BJ (cell line): ENCODE measurements around the gene PLXNA2. TPM values are rescaled to one million over a fixed set of nuclear protein-coding genes. Genes with fewer than 3 reads are reported as not detected.

Experiments used
- CTCF ChIA-PET: fragments of 350-600 bp; formaldehyde crosslinking; extraction: SDS; loops from one replicate; lab custom pipeline; 2021; ENCODE audit warnings: antibody characterized with exemption, inconsistent platforms; lab: Yijun Ruan, JAX
- POLR2A ChIA-PET: fragments of 300-600 bp; sonication (Branson Sonifier 250); formaldehyde crosslinking; extraction: SDS; loops from one replicate; lab custom pipeline; 2021; ENCODE audit warnings: antibody characterized with exemption; lab: Charles Lee
- DNase-seq: peaks from one replicate; pipeline ENCODE4 v3.0.0-alpha.2; 2011; ENCODE audit warnings: low read depth
- H3K27me3 ChIP-seq: 2 replicates; pipeline ENCODE4 v1.6.0; 2011; ENCODE audit warnings: low read length; ENCODE audit not compliant: control insufficient read depth, insufficient read depth
- H3K36me3 ChIP-seq: 2 replicates; pipeline ENCODE4 v1.5.1; 2011; ENCODE audit warnings: low read length; ENCODE audit not compliant: control insufficient read depth, insufficient read depth
- H3K4me3 ChIP-seq: 2 replicates; pipeline ENCODE4 v1.5.1; 2011; ENCODE audit warnings: low read depth, mild to moderate bottlenecking, control low read depth, low read length
- CTCF ChIP-seq: IDR thresholded peaks from 2 replicates; pipeline ENCODE4 v1.5.1; 2011; ENCODE audit warnings: low read depth, mild to moderate bottlenecking, control low read depth, inconsistent platforms, low read length, moderate library complexity; ENCODE audit not compliant: insufficient read depth
- polyA plus RNA-seq: library from polyadenylated mRNA; depleted of rRNA; stranded (reverse); fragments of >200 nt; gene quantifications from 2 replicates; pipeline ENCODE4 v1.2.3, GENCODE V29; 2011

Gene PLXNA2
- polyA plus RNA-seq, 1 experiment: 2.7 TPM

GRCh38 chr1:208167261-208167869 lies 76.8 kb downstream of the PLXNA2 start:
- no peak for DNase-seq
- no peaks in the 10 kb centered on the region for H3K36me3 ChIP-seq
- H3K4me3 ChIP-seq: no peak overlapping the region
- no peaks in the 10 kb centered on the region for H3K27me3 ChIP-seq
- no peak for TF ChIP-seq CTCF
- CTCF ChIA-PET: interaction anchor here (0.7 to 1.4 kb wide), 2 partner anchors 13 to 35 kb away, joined by 3 read pairs; no protein-coding TSS in a partner anchor
- POLR2A ChIA-PET: no interaction called here

- ChIA-PET POLR2A (interaction anchor here (0.6 kb wide), 1 partner anchor 67 kb away, joined by 3 read pairs; no protein-coding TSS in a partner anchor), CTCF (interaction anchor here (0.6 to 2.1 kb wide), 5 partner anchors 14 to 389 kb away, joined by 3 to 7 read pairs (median 3); no protein-coding TSS in a partner anchor)
- H3K27me3 ChIP-seq: no peaks in the 10 kb centered on the region
- H3K4me3 ChIP-seq: no peak overlapping the region
- no peak for TF ChIP-seq CTCF
- no peak for DNase-seq
- no peaks in the 10 kb centered on the region for H3K36me3 ChIP-seq
These were observed 77.6 kb downstream of the PLXNA2 start for GRCh38 chr1:208166340-208167138.

GRCh38 chr1:208165659-208166058 lies 78.5 kb downstream of the PLXNA2 start:
- peak; percentile 74 for DNase-seq
- CTCF ChIA-PET: interaction anchor here (0.9 to 2.1 kb wide), 3 partner anchors 14 to 33 kb away, joined by 3 to 7 read pairs (median 4); no protein-coding TSS in a partner anchor
- H3K27me3 ChIP-seq: no peaks in the 10 kb centered on the region
- POLR2A ChIA-PET: interaction anchor here (0.6 kb wide), 1 partner anchor 68 kb away, joined by 3 read pairs; no protein-coding TSS in a partner anchor
- no peaks in the 10 kb centered on the region for H3K36me3 ChIP-seq
- H3K4me3 ChIP-seq: no peak overlapping the region
- TF ChIP-seq CTCF: no peak

- POLR2A ChIA-PET: no interaction called here
- Histone ChIP-seq H3K4me3 (no peak overlapping the region), H3K36me3 (no peaks in the 10 kb centered on the region), H3K27me3 (no peaks in the 10 kb centered on the region)
- CTCF ChIA-PET: interaction anchor here (2.1 kb wide), 1 partner anchor 32 kb away, joined by 7 read pairs; no protein-coding TSS in a partner anchor
- DNase-seq: no peak
- TF ChIP-seq CTCF: no peak
These were observed 79.6 kb downstream of the PLXNA2 start for GRCh38 chr1:208164609-208165008.

GRCh38 chr1:208163539-208163938 lies 80.6 kb downstream of the PLXNA2 start:
- CTCF ChIA-PET: interaction anchor here (1.9 kb wide), 1 partner anchor 17 kb away, joined by 8 read pairs; no protein-coding TSS in a partner anchor
- DNase-seq: no peak

More at GRCh38 chr1:208163539-208163938, 80.6 kb downstream of the PLXNA2 start:
- no peak for TF ChIP-seq CTCF
- POLR2A ChIA-PET: no interaction called here
- Histone ChIP-seq H3K27me3 (no peaks in the 10 kb centered on the region), H3K36me3 (no peaks in the 10 kb centered on the region), H3K4me3 (no peak overlapping the region)
